Neural cell (in vitro differentiated cells): ENCODE measurements around the gene BTBD9. TPM values are rescaled to one million over a fixed set of nuclear protein-coding genes. Genes with fewer than 3 reads are reported as not detected.

Experiments used
- H2AFZ ChIP-seq: fragments of 200-600, 300-800 bp; sonication (generic), shearing (Covaris generic); 2 replicates; pipeline ENCODE4 v1.6.0; 2014; ENCODE audit warnings: low read depth, mild to moderate bottlenecking, antibody characterized with exemption, low read length, moderate library complexity
- H3F3A ChIP-seq: fragments of 200-600 bp; shearing (Covaris generic); 2 replicates; pipeline ENCODE4 v1.6.1; 2016; ENCODE audit warnings: mild to moderate bottlenecking, moderate library complexity, mixed read lengths, antibody characterized with exemption, low read length; ENCODE audit not compliant: insufficient read depth, poor library complexity, severe bottlenecking
- H3K27ac ChIP-seq: fragments of 200-600, 300-800 bp; sonication (generic), shearing (Covaris generic); 2 replicates; pipeline ENCODE4 v1.5.1; 2014; ENCODE audit warnings: mild to moderate bottlenecking, low read length, moderate library complexity
- H3K27me3 ChIP-seq: fragments of 300-800, 200-600 bp; sonication (generic), shearing (Covaris generic); 2 replicates; pipeline ENCODE4 v1.6.0; 2014; ENCODE audit warnings: mild to moderate bottlenecking, low read depth, low read length, moderate library complexity; ENCODE audit not compliant: insufficient read depth
- H3K36me3 ChIP-seq: fragments of 300-800, 200-600 bp; sonication (generic), shearing (Covaris generic); 2 replicates; pipeline ENCODE4 v1.5.1; 2014; ENCODE audit warnings: mild to moderate bottlenecking, antibody characterized with exemption, low read length, moderate library complexity; ENCODE audit not compliant: insufficient read depth
- H3K4me2 ChIP-seq: fragments of 300-800, 200-600 bp; sonication (generic), shearing (Covaris generic); 2 replicates; pipeline ENCODE4 v1.6.0; 2014; ENCODE audit warnings: mild to moderate bottlenecking, low read length
- H3K4me3 ChIP-seq: fragments of 300-800, 200-600 bp; sonication (generic), shearing (Covaris generic); 2 replicates; pipeline ENCODE4 v1.5.1; 2014; ENCODE audit warnings: mild to moderate bottlenecking, low read length, moderate library complexity
- H3K79me2 ChIP-seq: fragments of 200-600 bp; shearing (Covaris generic); replicated peaks from 2 replicates; pipeline ENCODE4 v1.6.0; 2014; ENCODE audit warnings: mild to moderate bottlenecking, low read length, moderate library complexity; ENCODE audit not compliant: insufficient read depth
- H3K9ac ChIP-seq: fragments of 300-800, 200-600 bp; sonication (generic), shearing (Covaris generic); 2 replicates; pipeline ENCODE4 v1.6.1; 2016; ENCODE audit warnings: mild to moderate bottlenecking, low read length, mixed read lengths
- H3K9me2 ChIP-seq: fragments of 200-600 bp; shearing (Covaris generic); 2 replicates; pipeline ENCODE4 v1.6.1; 2016; ENCODE audit warnings: mild to moderate bottlenecking, low read length, mixed read lengths; ENCODE audit not compliant: insufficient read depth
- H3K9me3 ChIP-seq: fragments of 200-600, 300-800 bp; sonication (generic), shearing (Covaris generic); 2 replicates; pipeline ENCODE4 v1.6.1; 2016; ENCODE audit warnings: mild to moderate bottlenecking, mixed run types, low read length, moderate library complexity, mixed read lengths
- H4K20me1 ChIP-seq: fragments of 200-600 bp; shearing (Covaris generic); 2 replicates; pipeline ENCODE4 v1.6.1; 2016; ENCODE audit warnings: mild to moderate bottlenecking, mixed run types; ENCODE audit not compliant: insufficient read depth
- EP300 ChIP-seq: fragments of 450-650 bp; conservative IDR thresholded peaks from 2 replicates; pipeline ENCODE4 v1.6.1; 2014; ENCODE audit warnings: antibody characterized with exemption, mild to moderate bottlenecking, moderate library complexity; ENCODE audit not compliant: poor library complexity, severe bottlenecking
- EZH2 ChIP-seq: fragments of 200-600, 300-800 bp; shearing (Covaris generic), sonication (generic); IDR thresholded peaks from 2 replicates; pipeline ENCODE4 v1.6.1; 2014; ENCODE audit warnings: antibody characterized with exemption, low read length, borderline replicate concordance, mild to moderate bottlenecking; ENCODE audit not compliant: insufficient read depth, poor library complexity, severe bottlenecking
- MXI1 ChIP-seq: fragments of 450-650 bp; conservative IDR thresholded peaks from 2 replicates; pipeline ENCODE4 v1.6.1; 2014; ENCODE audit warnings: antibody characterized with exemption, mild to moderate bottlenecking; ENCODE audit not compliant: poor library complexity, severe bottlenecking
- POLR2AphosphoS5 ChIP-seq: IDR thresholded peaks from 2 replicates; pipeline ENCODE4 v1.6.1; 2012
- RAD21 ChIP-seq: fragments of 450-650 bp; conservative IDR thresholded peaks from 2 replicates; pipeline ENCODE4 v1.6.1; 2014; ENCODE audit warnings: antibody characterized with exemption, mild to moderate bottlenecking, moderate library complexity
- SMC3 ChIP-seq: fragments of 450-650 bp; conservative IDR thresholded peaks from 2 replicates; pipeline ENCODE4 v1.6.1; 2014; ENCODE audit warnings: antibody characterized with exemption, mild to moderate bottlenecking, moderate library complexity; ENCODE audit not compliant: poor library complexity
- TAF1 ChIP-seq: IDR thresholded peaks from 2 replicates; pipeline ENCODE4 v1.6.1; 2012; ENCODE audit warnings: low read depth
- polyA plus RNA-seq: library from polyadenylated mRNA; depleted of rRNA; stranded (reverse); fragments of >200 nt; gene quantifications from 2 replicates; pipeline ENCODE4 v1.2.3, GENCODE V29; 2014
- TF ChIP-seq, protein P1 (sequence below): IDR thresholded peaks from 2 replicates; pipeline ENCODE4 v1.6.1; 2012; ENCODE audit warnings: borderline replicate concordance
- TF ChIP-seq, protein P2 (sequence below): fragments of 450-650 bp; IDR thresholded peaks from 2 replicates; pipeline ENCODE4 v1.5.1; 2014; ENCODE audit warnings: antibody characterized with exemption, mild to moderate bottlenecking, moderate library complexity; ENCODE audit not compliant: poor library complexity, severe bottlenecking

The BTBD9 gene
- polyA plus RNA-seq, 1 donor from 2014 or later, result 6.2 TPM

DNA sequence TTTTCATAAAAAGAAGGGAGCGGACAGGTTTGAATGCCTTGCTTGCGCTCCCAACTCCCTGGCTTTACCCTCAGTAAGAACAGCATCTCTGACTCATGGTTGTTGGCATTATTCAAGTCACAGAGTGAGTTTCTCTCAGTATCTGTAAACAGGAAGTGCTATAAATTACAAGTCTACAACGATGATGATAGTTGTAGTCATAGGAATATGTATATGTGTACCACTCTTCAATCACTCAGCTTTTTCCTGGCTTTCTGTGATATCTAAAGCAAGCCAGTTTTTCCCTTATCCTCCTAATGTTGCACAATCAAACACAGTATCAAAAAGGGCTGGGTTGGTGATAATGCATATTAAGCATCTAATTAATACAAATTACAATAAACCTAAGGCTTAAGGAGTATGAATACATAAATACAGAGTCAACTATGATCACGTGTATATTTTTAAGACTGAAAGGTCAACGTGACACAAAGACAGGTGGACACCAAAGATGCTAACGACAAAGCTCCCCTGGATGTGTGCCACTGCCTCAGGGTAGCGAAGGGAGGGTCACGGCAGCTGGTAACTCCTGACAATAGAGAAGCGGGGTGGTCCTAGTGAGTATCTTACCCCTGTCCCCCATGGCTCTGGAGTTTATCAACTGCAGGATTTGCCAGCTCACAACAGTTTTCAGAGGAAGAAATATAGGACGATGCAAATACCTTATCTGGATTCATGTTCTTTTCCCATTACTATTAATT is 202.8 kb downstream of the BTBD9 start:
- no peak overlapping the region for H3K4me3 ChIP-seq
- no peak overlapping the region for H3K27ac ChIP-seq
- TF ChIP-seq RAD21 (no peak), MXI1 (no peak), EP300 (no peak), TAF1 (no peak), EZH2 (no peak), SMC3 (no peak), POLR2AphosphoS5 (no peak)
- TF ChIP-seq, protein P1, sequence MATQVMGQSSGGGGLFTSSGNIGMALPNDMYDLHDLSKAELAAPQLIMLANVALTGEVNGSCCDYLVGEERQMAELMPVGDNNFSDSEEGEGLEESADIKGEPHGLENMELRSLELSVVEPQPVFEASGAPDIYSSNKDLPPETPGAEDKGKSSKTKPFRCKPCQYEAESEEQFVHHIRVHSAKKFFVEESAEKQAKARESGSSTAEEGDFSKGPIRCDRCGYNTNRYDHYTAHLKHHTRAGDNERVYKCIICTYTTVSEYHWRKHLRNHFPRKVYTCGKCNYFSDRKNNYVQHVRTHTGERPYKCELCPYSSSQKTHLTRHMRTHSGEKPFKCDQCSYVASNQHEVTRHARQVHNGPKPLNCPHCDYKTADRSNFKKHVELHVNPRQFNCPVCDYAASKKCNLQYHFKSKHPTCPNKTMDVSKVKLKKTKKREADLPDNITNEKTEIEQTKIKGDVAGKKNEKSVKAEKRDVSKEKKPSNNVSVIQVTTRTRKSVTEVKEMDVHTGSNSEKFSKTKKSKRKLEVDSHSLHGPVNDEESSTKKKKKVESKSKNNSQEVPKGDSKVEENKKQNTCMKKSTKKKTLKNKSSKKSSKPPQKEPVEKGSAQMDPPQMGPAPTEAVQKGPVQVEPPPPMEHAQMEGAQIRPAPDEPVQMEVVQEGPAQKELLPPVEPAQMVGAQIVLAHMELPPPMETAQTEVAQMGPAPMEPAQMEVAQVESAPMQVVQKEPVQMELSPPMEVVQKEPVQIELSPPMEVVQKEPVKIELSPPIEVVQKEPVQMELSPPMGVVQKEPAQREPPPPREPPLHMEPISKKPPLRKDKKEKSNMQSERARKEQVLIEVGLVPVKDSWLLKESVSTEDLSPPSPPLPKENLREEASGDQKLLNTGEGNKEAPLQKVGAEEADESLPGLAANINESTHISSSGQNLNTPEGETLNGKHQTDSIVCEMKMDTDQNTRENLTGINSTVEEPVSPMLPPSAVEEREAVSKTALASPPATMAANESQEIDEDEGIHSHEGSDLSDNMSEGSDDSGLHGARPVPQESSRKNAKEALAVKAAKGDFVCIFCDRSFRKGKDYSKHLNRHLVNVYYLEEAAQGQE, result no peak
- TF ChIP-seq, protein P2, sequence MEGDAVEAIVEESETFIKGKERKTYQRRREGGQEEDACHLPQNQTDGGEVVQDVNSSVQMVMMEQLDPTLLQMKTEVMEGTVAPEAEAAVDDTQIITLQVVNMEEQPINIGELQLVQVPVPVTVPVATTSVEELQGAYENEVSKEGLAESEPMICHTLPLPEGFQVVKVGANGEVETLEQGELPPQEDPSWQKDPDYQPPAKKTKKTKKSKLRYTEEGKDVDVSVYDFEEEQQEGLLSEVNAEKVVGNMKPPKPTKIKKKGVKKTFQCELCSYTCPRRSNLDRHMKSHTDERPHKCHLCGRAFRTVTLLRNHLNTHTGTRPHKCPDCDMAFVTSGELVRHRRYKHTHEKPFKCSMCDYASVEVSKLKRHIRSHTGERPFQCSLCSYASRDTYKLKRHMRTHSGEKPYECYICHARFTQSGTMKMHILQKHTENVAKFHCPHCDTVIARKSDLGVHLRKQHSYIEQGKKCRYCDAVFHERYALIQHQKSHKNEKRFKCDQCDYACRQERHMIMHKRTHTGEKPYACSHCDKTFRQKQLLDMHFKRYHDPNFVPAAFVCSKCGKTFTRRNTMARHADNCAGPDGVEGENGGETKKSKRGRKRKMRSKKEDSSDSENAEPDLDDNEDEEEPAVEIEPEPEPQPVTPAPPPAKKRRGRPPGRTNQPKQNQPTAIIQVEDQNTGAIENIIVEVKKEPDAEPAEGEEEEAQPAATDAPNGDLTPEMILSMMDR, result no peak
- H3K79me2 ChIP-seq, result no peaks in the 10 kb centered on the region
- H3K36me3 ChIP-seq, result no peaks in the 10 kb centered on the region
- no peaks in the 10 kb centered on the region for H3K27me3 ChIP-seq
- H3K4me2 ChIP-seq, result no peak overlapping the region
- H3K9ac ChIP-seq, result no peak overlapping the region
- no peaks in the 10 kb centered on the region for H3K9me2 ChIP-seq
- H3F3A ChIP-seq, result no peaks in the 10 kb centered on the region
- H4K20me1 ChIP-seq, result no peaks in the 10 kb centered on the region
- H2AFZ ChIP-seq, result no peak overlapping the region
- H3K9me3 ChIP-seq, result no peaks in the 10 kb centered on the region

DNA sequence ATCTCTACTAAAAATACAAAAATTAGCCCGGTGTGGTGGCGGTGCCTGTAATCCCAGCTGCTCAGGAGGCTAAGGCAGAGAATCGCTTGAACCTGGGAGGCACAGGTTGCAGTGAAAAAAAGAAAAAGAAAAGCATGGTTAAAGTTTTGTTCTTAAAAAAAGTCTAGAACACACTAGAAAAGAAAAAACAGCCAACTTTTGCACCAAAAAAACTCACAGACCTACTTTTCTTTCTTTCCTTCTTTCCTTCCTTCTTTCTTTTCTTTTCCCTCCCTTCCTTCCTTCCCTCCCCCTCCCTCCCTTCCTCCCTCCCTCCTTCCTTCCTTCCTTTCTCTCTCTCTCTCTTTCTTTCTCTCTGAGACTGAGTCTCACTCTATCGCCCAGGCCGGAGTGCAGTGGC is 204.4 kb downstream of the BTBD9 start:
- Histone ChIP-seq H2AFZ (no peak overlapping the region), H3K9me2 (no peaks in the 10 kb centered on the region), H3K9ac (no peak overlapping the region), H3F3A (no peaks in the 10 kb centered on the region), H3K27me3 (no peaks in the 10 kb centered on the region), H3K4me3 (no peak overlapping the region), H3K9me3 (no peaks in the 10 kb centered on the region), H4K20me1 (no peaks in the 10 kb centered on the region), H3K36me3 (no peaks in the 10 kb centered on the region), H3K4me2 (no peak overlapping the region), H3K79me2 (no peaks in the 10 kb centered on the region), H3K27ac (no peak overlapping the region)
- TF ChIP-seq MXI1 (no peak), TAF1 (no peak), RAD21 (no peak), EZH2 (no peak), POLR2AphosphoS5 (no peak)
- TF ChIP-seq, protein P1, result no peak
- TF ChIP-seq, protein P2, result no peak
